HK-2 (cell line): ENCODE results near the gene MLIP.

Experiments used
- DNase-seq: peaks from one replicate; pipeline ENCODE4 v3.0.0-alpha.2; 2018; ENCODE audit not compliant: unreplicated experiment

MLIP gene

GRCh38 chr6:54284161-54284860 is 173.1 kb downstream of the MLIP start:
- DNase-seq: peak; percentile 58

GRCh38 chr6:54285595-54285994 is 174.4 kb downstream of the MLIP start:
- no peak for DNase-seq

GRCh38 chr6:54286141-54286540 is 174.9 kb downstream of the MLIP start:
- no peak for DNase-seq

GRCh38 chr6:54288474-54288873 is 177.2 kb downstream of the MLIP start:
- no peak for DNase-seq

- DNase-seq: no peak
Observed at GRCh38 chr6:54289426-54289825, 178.2 kb downstream of the MLIP start.

GRCh38 chr6:54291146-54291545 is 179.9 kb downstream of the MLIP start:
- peak; percentile 45 for DNase-seq

- no peak for DNase-seq
Observed at GRCh38 chr6:54291738-54292137, 180.5 kb downstream of the MLIP start.

GRCh38 chr6:54294965-54295532 is 183.8 kb downstream of the MLIP start:
- no peak for DNase-seq

- DNase-seq: no peak
Observed at GRCh38 chr6:54299542-54300269, 188.5 kb downstream of the MLIP start.

- no peak for DNase-seq
Observed at GRCh38 chr6:54301770-54302169, 190.5 kb downstream of the MLIP start.

GRCh38 chr6:54307439-54307910 is 196.2 kb downstream of the MLIP start:
- DNase-seq: peak; percentile 43

- no peak for DNase-seq
Observed at GRCh38 chr6:54308289-54308985, 197.2 kb downstream of the MLIP start, which contains the start of gene TINAG. TINAG (plus strand) TSS chr6:54308441; CDS start chr6:54308551, 110 bp downstream.

- no peak for DNase-seq
Observed at GRCh38 chr6:54308986-54309315, 197.7 kb downstream of the MLIP start.

- no peak for DNase-seq
Observed at GRCh38 chr6:54310377-54311152, 199.3 kb downstream of the MLIP start.

- no peak for DNase-seq
Observed at GRCh38 chr6:54315656-54316055, 204.4 kb downstream of the MLIP start.
